Measurements from ENCODE around the gene LRP1B.
"Not testable (repeated sequence)": the region's sequence is repeated elsewhere in the genome, so short reads cannot be mapped to it uniquely, and the experiment has no call there.

LRP1B gene

DNA sequence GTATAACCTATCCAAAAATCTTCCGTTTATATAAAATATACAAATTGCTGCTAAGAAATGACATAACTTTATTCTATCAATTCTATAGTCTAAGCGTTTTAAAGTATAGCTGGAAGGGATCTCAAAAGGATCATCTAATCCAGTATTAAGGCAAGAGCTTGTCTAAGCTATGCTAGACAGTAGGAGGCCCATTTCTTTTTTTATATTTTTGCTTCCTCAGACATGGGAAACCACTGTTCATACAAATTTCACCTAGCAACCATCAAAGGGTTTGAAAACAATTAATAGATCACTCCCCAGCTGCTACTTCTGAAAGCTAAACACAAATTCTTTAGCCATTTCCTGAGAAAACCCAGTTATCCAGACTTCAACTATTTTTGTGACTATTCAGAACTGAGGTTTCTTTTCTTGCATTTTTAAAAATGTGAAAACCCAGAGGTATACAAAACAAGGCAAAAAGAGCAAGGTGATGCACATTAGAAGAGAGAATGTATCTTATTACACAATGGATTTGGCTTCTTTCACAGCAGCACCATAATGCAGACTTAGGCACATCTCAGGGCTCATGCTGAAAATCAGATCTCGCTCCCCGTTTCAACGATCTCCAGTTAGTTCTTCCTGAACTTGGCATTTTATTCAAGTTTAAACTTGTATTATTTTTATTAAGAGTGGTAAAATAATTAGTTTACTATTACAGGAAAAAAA lies 274.4 kb downstream of the LRP1B start:
- no peak for DNase-seq

DNA sequence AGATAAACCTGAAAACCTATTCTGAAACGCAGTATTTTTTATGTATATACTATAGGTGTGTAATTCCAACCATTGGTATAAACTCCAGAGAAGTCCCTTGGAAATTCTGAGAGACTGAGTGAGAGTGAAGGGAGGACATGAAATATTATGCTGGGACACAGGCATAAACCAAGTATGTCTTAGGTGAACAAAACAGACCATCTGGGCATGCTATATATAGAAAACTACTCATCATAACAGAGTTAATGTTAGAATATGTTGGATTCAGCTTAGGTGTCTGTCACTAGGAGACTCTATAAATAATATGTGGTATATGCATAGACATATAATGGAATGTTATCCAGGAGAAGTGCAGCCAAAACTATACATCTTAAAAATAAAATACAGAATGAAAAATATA lies 282.6 kb downstream of the LRP1B start:
- no peak for DNase-seq

DNA sequence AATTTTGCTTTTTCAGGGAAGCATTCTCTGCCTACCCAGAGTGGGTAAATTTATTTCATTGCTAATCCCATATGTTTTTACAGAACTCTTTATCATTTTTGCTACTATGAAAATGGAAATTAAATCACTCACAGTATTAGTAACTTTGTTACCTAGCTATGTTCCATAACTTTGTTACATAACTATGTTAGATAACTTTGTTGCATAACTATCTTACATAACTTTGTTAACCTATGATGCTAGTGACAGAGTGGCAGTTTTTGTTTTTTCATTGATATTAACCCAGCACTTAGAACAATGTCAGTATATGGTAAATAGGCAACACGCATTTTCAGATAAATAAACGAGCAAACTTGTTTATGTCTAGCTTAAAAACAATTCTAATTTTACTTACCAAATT lies 286.6 kb downstream of the LRP1B start:
- DNase-seq: no peak

DNA sequence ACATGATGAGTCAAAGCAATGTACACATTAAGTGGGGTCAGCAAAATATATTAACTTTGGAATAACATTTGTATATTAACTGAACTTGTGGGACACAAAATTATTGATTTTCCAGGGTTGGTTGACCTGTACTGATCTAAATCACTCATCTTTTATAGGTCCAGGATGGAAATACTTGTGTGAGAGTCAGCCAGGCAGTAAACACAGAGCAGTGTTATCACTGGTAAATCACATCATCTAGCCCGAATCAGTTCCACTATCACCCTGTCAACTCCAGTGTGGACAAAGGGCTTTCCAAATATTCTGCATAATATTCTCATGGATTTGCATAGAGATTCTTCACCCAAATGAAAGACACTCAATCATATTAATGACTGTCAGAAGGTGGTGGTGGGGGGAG lies 295.7 kb downstream of the LRP1B start:
- no peak for DNase-seq

DNA sequence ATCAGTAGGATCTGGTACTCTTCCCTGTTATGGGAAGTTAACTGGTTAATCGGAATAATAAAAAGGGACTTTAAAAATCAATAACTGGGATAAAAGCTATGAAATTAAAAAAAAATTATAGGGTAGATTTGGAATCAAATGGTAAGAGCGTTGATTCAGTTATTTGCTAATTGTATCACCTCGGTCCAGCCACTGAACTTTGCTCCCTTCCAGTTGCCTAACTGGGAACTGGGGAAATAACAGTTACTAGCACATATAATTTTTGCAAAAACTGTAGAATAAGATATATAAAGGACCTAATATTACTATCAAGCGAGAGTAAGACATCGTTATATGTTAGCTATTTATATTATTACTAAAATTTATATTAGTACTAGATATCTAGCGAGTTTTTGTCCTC lies 302.1 kb downstream of the LRP1B start:
- no peak for DNase-seq

DNA sequence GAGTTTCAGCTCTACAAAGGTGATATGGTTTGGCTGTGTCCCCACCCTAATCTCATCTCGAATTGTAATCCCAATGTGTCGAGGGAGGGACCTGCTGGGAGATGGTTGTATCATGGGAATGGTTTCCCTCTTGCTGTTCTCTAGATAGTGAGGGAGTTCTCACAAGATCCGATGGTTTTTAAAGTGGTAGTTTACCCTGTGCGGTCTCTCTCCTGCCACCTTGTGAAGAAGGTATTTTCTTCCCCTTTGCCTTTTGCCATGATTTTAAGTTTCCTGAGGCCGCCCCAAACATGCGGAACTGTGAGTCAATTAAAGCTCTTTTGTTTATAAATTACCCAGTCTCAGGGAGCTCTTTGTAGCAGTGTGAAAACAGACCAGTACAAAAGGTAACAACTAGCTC lies 306.0 kb downstream of the LRP1B start:
- no peak for DNase-seq

DNA sequence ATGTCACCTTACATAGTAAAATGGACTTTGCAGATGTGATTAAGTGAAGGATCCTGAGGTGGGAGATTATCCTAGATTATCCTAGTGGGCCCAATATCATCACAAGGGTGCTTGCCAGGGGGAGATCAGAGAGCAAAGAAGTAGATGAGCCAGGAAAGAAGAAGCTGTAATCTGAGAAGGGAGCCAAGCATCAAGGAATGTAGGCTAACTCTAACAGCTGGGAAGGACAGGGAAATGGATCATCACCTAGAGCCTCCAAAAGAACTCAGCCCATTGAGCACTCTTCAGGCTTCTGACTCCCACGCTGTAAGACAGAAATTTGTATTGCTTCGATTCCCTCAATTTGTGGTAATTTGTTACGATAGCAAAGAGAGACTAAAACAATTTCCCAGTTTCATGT lies 309.9 kb downstream of the LRP1B start:
- no peak for DNase-seq

DNA sequence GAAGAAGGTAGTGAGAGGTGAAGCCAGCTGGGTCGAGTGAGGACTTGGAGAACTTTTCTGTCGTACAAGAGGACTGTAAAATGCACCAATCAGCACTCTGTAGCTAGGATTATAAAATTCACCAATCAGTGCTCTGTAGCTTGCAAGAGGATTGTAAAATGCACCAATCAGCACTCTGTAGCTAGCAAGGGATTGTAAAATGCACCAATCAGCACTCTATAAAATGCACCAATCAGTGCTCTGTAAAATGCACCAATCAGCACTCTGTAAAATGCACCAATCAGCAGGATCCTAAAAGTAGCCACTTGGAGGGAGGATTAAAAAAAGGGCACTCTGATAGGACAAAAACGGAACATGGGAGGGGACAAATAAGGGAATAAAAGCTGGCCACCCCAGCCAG lies 315.5 kb downstream of the LRP1B start:
- DNase-seq: not testable (repeated sequence)

DNA sequence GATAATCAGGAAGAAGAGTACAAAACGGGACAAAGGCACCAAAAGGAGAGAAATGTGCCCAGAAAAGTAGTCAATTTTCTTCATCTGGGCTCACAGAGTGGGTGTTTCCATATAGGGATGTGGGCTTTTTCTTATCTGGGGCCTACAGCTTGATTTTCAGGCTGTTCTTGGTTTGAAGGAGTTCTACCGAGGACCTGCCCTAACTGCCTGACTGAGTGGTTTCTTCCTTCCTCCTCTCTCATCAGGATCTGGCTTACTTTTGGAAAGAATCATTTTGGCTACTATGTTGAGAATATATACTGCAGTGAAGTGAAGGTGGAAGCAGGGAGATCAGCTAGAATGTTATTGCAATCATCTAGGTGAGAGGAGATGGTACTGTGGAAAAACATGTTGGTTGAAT lies 316.7 kb downstream of the LRP1B start:
- no peak for DNase-seq

DNA sequence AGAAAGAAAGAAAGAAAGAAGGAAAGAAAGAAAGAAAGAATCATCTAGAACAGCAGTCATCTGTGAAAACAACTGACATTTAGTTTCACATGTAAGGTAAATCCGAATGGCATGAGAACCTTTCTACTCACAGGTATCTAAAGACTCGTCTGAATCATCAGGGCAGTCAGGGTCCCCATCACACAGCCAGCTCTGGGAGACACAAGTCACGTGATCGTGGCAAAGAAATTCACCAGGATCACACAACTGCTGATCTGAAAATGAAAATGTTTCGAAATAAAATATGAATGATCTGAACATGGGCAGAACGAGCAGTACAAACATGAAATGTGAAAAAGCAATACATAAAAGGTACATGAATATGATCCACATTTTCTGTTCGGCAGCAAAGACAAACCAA lies 320.7 kb downstream of the LRP1B start:
- no peak for DNase-seq

DNA sequence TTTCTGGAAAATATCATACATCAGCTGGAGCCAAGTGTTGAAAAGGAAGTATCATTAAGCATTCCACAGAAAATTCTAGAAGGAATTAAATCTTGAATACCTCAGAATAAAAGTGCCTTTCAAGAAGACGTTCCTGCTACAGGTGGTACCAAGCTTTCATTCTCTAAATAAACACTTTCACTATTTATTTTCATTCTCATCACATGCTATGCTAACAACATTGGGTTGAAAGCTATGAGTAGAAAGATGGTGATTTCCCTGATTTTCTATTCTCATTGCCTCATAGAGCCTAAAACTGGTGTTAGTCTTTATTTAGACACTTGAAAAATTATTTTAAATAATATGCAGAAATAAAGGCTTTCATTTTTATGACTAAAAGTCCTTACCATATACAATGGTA lies 324.7 kb downstream of the LRP1B start:
- no peak for DNase-seq

DNA sequence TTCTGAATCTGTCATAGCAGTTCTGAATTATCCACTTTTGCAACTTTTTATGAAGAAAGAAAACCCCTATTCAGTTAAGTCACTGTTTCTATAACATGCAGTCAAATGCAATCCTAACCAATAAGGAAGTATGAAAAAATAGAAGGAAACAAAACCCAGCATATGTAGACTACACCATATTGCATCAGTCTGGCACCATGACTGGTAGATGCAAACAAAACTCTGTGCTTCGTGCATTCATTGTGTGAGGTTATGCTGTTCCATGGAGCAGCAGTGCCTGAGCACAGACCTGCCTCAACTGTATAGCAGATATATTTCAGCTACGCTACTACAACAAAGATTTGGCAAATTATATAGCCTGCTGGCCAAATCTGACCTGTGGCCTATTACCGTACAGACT lies 325.5 kb downstream of the LRP1B start:
- DNase-seq: no peak

DNA sequence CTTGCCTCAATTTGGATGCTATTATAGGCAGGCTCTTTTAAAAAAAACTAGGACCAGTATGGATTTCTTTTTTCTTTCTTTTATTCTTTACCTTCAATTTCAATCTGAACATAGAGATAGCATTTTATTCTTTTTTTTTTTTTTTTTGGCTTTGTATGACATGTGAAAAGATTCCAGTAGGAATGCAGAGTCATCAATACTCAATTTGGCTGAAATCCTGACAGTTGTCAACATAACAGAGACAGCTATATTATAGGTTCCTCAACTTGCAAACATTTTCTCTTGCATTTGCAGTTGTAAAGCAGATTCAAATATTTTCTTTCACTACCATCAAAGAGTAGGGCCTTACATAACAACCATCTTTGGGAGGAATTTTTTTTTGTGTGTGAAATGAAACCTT lies 334.4 kb downstream of the LRP1B start:
- DNase-seq: no peak

DNA sequence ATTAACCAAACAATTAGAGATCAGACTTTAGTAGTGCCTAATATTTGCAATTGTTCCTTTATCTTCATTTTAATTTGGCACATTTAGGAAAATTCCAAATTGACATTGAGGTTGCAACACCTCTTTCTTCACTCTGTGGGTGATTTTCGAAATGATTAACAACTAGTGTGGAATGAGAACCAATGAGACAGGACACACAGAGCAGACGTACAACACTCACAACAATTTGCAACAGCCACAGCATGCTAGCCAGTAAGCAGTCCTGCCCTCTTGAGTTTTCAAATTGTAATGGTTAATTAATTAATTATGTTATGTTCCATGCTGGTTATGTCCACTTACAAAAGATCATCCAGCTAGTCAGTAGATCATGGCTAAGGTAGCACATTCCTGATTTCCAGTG lies 339.3 kb downstream of the LRP1B start:
- no peak for DNase-seq

DNA sequence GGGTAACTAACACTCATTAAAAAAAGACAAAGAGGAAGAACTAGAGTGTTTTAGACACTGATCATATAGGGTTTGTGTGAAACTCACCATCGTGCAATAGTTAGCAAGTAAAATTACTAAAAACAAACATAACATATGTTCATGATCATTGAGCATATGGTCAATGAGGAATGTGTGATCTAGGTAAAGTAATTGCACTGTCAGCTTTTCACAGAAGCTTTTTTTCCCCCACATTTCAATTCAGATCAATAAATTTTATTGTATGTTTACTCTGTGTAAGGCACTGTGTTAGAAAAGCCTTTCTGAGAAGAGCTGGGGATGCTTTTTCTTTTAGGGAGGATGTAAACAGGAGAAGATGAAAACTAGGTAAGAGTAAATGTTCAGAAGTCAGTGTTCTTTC lies 348.2 kb downstream of the LRP1B start:
- DNase-seq: no peak

DNA sequence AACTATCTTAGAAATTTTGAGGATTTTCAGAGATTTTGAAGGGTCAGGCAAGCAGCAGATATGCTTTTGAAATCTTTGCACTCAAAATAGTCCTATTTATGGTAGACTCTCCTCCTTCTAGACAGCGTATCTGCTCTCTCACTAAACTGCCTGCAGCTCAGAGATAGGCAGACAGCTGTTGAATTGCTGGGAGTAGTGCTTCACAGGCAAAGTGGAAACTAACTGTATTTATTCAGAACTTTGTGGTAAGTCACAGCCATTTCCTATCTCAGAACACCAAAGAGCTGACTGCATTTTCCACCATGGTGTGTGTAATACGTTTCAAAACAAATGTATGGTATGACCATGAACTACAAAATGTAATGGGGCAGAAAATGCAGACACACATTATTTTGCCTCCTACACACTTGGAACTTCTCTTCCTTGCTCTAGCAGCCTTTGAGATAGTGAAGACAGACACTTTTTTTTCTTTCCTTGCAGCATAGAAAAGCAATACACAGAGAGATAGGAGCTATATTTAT lies 352.4 kb downstream of the LRP1B start:
- no peak for DNase-seq

DNA sequence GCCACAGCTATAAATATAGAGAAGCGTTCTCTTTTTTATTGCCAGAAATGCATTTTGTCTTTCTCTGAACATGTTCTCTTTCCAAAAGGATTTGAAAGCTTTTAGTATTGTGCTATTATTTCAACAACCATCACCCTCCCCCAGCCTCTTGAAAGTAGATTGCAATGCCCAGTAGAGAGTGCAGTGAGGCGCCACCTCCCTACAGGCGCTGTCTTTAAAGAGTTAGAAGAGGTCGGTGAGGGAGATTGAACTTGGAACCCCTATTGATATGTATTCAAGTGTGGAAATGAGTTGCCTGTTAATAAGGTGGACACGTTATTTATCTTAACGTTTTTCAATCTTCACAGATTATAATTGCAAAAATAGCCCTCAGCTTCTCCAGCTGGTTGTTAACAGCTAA lies 360.3 kb downstream of the LRP1B start:
- no peak for DNase-seq

DNA sequence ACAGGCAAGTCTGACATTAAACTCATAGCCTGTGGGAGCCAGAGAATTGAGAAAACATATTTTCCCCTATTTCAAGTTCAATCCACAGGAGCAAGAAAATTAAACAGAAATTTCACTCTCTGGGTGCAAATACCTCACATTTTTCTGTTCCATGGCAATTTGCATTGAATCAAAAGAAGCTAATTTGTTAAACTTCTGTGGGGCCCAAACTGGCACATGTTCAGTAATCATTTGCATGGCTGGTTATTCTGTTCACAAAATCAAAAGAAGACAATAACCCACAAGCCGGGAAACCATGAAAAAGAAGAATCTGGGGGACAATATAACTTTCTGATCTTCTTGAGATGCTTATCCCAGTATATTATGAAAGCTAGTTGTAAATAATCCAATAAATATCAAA lies 363.1 kb downstream of the LRP1B start:
- no peak for DNase-seq

DNA sequence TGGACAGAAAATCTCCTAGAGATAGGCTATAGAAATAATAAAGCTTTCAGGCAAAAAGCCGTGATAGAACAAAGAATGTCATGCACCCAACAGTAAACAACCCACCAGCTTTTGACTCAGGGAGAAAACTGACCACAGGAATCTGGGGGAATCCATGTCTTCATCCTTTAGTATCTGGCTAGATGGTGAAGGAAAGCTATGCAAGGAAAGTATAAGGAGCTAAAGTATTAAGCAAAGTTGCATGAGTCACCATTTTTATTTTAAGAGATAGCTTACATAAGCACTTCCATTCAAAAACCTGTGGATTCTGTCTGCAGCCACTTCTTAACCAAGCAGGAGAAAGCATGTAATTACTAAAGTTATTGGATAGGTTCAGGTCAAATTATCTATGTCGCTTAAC lies 363.8 kb downstream of the LRP1B start:
- no peak for DNase-seq

DNA sequence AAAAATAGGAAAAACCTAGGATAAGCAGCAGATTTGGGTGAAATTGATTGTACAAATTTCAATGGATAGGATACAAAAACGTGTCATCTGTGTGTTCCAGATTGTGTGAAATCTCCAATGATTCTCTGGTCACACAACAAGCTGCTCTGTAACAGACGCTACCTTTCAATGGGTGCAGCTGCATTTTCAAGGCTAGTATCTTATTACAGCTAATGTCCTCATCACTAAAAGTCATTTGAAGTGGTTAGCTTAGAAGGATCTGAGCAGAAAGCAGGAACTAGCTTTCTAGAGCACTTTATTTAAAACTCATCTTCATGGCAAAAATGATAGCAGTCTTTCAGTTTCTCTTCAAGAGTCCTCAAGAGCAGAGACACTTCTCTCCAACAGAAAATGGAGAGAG lies 364.6 kb downstream of the LRP1B start:
- DNase-seq: no peak

DNA sequence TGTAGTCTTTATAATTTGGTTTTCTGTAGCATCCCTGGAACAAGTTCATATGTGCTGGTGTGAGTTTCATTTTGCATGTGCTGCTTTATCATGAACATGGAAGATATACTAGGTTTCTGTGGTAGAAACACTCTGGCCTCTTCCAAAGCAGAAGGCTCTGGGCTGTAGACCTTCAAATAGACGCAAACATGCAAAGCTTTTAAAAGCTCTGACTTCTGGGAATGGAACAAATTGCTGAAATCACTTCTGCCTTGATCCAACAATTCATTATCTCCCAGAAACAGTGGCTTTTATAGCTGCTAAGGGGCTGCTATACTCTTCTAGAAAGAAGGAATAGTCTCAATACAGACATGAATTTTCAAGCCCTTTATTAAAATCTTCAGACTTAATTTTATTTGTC lies 382.2 kb downstream of the LRP1B start:
- DNase-seq: no peak

DNA sequence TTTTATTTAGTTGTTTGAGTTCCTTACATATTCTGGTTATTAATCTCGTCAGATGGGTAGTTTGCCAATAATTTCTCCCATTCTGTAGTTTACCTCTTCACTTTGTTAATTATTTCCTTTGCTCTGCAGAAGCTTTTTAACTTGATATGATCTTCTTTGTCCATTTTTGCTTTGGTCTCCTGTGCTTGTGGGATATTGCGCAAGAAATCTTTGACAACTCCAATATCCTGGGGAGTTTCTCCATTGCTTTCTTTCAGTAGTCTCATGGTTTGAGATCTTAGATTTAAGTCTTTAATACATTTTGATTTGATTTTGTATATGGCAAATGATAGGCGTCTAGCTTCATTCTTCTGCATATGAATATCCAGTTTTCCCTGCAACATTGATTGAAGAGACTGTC lies 389.2 kb downstream of the LRP1B start:
- no peak for DNase-seq

DNA sequence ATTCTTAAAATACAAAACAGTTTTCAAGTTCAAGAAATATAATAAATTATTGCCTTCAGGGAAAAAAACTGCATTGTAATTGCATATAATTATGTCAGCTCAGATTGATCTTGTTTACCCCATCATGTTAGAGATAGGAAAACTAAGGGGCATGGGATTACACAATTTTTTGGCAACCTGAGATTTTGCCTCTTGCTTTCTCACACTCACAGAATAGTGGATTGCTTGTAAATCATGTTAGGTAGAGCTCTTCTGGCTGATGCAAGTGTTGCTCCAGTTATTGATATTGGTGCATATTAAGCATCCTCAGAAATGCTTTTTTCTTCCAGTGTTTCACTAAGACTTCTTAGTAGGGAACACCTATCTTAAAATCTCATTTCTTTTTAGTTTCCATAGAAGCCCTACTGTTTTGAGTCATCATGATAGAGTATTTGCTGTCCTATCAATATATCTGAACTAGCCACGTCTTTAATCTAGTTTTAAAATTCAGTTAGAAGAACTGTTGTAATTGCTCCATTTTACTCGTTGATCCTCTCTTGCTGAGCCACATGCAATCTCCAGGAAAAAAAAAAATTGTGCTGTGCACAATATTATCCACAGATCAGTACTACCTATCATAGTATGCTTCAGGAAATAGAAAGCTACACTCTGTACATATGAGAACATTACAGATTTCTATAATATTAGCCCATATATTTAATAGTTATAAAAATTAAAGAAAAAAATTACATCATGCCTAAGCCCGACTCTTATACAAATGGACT lies 393.1 kb downstream of the LRP1B start:
- DNase-seq: no peak

DNA sequence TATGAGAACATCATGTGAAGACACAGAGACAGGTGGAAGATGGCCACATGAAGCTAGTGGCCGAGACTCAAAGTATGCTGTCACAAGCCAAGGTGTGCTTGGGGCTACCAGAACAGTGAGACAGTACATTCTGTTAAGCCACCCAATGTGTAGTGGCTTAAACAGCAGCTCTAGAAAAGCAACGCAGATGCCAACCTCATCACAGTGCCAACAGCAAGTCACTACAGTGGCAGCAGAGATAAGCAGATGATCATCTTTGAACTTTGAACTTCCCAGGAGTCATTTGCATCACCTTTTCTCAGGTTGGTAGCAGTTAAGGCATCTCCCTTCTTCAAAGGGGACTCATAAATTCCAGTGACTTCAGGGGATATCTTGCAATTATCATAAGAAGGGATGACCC lies 394.4 kb downstream of the LRP1B start:
- DNase-seq: no peak

DNA sequence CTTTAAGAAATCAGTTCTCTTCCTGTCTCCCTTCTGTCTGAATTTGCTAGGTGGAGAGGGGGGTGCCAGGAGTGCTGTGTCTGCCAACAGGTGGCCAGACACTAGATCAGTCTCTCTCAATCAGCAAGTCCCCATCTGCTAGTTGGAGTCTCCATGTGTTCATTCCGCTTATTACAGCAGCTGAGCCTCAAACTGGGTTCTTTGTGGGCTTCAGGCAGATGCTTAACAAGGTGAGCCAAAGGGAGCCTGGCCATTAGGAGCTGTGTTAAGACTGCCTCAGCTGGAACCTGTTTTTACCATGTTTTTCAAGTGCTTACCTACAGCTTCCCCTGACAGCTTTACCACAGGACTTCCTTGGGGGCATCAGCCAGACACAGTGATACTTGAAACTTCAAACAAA lies 401.9 kb downstream of the LRP1B start:
- DNase-seq: no peak

Data from GDM1 (cell line).